ENCODE data around the gene GGT6. TPM values are rescaled to one million over a fixed set of nuclear protein-coding genes. Genes with fewer than 3 reads are reported as not detected.

Gene GGT6
- total and polyA plus RNA-seq, 7 experiments from 2014 or later = not detected

DNA sequence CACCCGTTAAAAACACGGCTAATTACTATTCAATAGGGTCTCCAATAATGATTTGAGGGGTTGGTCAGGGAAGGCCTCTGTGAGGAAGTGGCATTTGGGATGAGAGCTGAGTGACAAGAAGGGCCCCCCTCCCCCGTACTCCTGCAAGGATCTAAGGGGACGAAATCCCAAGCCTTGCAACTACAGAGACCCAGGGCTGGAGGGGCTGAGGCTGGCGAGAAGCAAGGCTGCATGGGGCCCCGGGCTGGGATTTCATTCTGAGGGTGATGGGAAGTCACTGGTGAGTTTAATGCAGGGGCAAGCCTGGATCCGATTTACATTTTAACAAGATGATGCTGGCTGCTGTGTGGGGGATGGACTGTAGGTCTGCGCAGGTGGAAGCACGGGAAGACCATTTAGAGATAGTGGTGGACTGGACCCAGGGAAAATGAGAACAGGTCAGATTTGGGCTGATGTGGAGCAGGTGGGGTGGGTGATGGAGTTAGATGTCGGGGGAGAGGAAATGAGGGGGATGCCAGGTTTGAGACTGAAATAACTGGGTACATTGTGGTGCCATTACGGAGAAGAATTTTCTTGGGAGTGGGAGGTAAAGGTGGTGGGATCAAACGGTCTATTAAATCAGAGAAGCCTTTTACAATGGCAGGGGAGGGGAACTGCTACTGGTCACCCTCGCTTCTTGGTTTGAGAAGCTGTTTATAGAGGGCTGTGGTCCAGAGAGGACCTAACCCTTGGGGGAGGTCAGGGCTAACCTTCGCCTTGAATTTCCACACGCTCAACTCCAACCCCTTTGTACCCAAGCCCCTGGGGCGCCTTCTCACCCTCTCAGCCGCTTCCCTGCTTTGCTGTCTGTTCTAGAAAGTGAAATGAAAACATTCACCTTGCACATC, 4.3 kb downstream of the GGT6 start:
- ATAC-seq = no peak
- no peaks in the 10 kb centered on the region for H3K27me3 ChIP-seq (ENCODE audit: control insufficient read depth in 2 of 2, insufficient read depth in 2 of 2, low read length in 2 of 2)
- Mint-ChIP-seq H3K27ac (peak overlapping the region; percentile 88 to 98 (median 96)), H3K4me3 (peak overlapping the region; percentile 87 to 97 (median 95)), H3K36me3 (peaks cover 0 to 8% (median 1%) of the 10 kb centered on the region in 5 donors), H3K9me3 (no peaks in the 10 kb centered on the region), H3K4me1 (peaks cover 16 to 33% (median 28%) of the 10 kb centered on the region in 7 donors), H3K27me3 (no peaks in the 10 kb centered on the region)
- H3K27ac ChIP-seq (ENCODE audit: low read depth, low read length) = peak overlapping the region; percentile 79
- H3K4me3 ChIP-seq (ENCODE audit: low read length) = peak overlapping the region; percentile 87
- intact Hi-C loops (cut with micrococcal nuclease) = loop anchor here (1.0 to 10.0 kb wide), 11 partner anchors 9 to 519 kb away; partner anchors contain the start of genes UBE2G1 (in 2 of the 2), C17orf107 (in 1 of the 2), CYB5D2 (in 1 of the 2) and MED11 (in 1 of the 2)
- ChIA-PET CTCF (interaction anchor here (0.8 to 1.1 kb wide), 2 partner anchors 11 to 136 kb away, joined by 3 read pairs; no protein-coding TSS in a partner anchor), POLR2A (interaction anchor here (1.0 to 1.4 kb wide), 5 partner anchors 9 to 384 kb away, joined by 3 to 5 read pairs (median 4); partner anchors contain the start of genes RNF167 and SLC25A11)
- DNase-seq = no peak
- H3K9me3 ChIP-seq (ENCODE audit: control insufficient read depth in 2 of 3, low read length in 3 of 3) = no peaks in the 10 kb centered on the region
- H3K4me1 ChIP-seq (ENCODE audit: control insufficient read depth in 2 of 2, insufficient read depth in 2 of 2, low read length in 2 of 2) = peaks cover 20% of the 10 kb centered on the region in 2 donors
- H3K36me3 ChIP-seq (ENCODE audit: control insufficient read depth in 2 of 3, insufficient read depth in 3 of 3, low read length in 3 of 3) = peaks cover 0 to 28% (median 3%) of the 10 kb centered on the region in 3 experiments

GRCh38 chr17:4554997-4555799, 5.2 kb downstream of the GGT6 start, which contains the start of gene MYBBP1A:
MYBBP1A (minus strand) TSS chr17:4555384; CDS start chr17:4555324, 60 bp downstream.
- DNase-seq (peak; percentile 92 to 98 (median 95)), ATAC-seq (peak; percentile 96)
- peaks cover 7 to 38% (median 10%) of the 10 kb centered on the region in 3 experiments for H3K36me3 ChIP-seq (ENCODE audit: control insufficient read depth in 2 of 3, insufficient read depth in 3 of 3, low read length in 3 of 3)
- Mint-ChIP-seq H3K9me3 (no peaks in the 10 kb centered on the region), H3K4me1 (peaks cover 16 to 34% (median 27%) of the 10 kb centered on the region in 7 donors), H3K27ac (peak within 1 kb of the TSS; percentile 88 to 98 (median 96)), H3K36me3 (peaks cover 0 to 13% (median 5%) of the 10 kb centered on the region in 5 donors), H3K4me3 (peak within 1 kb of the TSS; percentile 87 to 97 (median 95)), H3K27me3 (no peaks in the 10 kb centered on the region)
- H3K4me3 ChIP-seq (ENCODE audit: low read length) = peak within 1 kb of the TSS; percentile 87
- peaks cover 20% of the 10 kb centered on the region in 2 donors for H3K4me1 ChIP-seq (ENCODE audit: control insufficient read depth in 2 of 2, insufficient read depth in 2 of 2, low read length in 2 of 2)
- H3K27ac ChIP-seq (ENCODE audit: low read depth, low read length) = peak within 1 kb of the TSS; percentile 79
- ChIA-PET CTCF (interaction anchor here (0.8 to 0.9 kb wide), 2 partner anchors 11 to 135 kb away, joined by 3 read pairs; no protein-coding TSS in a partner anchor), POLR2A (interaction anchor here (0.7 to 1.6 kb wide), 8 partner anchors 10 to 464 kb away, joined by 3 to 5 read pairs (median 4); partner anchors contain the start of genes CYB5D2, RNF167, SLC25A11 and ZZEF1)
- H3K9me3 ChIP-seq (ENCODE audit: control insufficient read depth in 2 of 3, low read length in 3 of 3) = no peaks in the 10 kb centered on the region
- intact Hi-C loops (cut with micrococcal nuclease) = loop anchor here (1.0 to 10.0 kb wide), 11 partner anchors 10 to 520 kb away; partner anchors contain the start of genes UBE2G1 (in 2 of the 2), C17orf107 (in 1 of the 2), CYB5D2 (in 1 of the 2) and MED11 (in 1 of the 2)
- H3K27me3 ChIP-seq (ENCODE audit: control insufficient read depth in 2 of 2, insufficient read depth in 2 of 2, low read length in 2 of 2) = no peaks in the 10 kb centered on the region

DNA sequence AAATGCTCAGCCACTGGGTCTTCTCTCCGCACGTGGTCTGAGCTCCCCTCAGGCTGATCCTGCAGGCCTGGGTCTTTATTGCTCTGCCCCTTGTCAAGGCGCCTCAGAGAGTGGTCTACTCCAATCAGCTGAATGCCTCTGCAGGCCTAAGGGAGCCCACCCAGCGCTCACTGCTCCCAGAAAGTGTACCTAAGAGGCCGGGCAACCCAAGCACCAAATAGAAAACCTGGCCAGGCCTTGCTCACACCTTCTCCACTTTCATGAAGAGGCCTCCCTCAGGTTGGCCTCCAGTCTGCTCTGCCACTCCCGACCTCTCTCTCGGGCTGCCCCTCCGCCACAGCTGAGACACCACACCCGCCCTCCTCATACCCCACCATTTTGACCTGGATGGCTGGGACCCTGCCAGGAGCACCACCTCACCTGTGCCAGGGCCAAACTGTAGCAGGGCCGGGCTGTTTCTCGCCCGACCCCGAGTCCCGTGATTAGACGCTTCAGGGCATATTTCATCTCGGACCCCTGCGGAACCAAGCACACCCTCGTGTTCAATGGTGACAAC, 5.9 kb downstream of the GGT6 start:
- no peak for ATAC-seq
- Mint-ChIP-seq H3K27me3 (no peaks in the 10 kb centered on the region), H3K4me3 (peak overlapping the region; percentile 87 to 97 (median 95)), H3K36me3 (peaks cover 0 to 17% (median 5%) of the 10 kb centered on the region in 5 donors), H3K9me3 (no peaks in the 10 kb centered on the region), H3K27ac (peak overlapping the region; percentile 82 to 98 (median 95)), H3K4me1 (peaks cover 16 to 34% (median 27%) of the 10 kb centered on the region in 7 donors)
- POLR2A ChIA-PET = interaction anchor here (0.7 to 1.6 kb wide), 7 partner anchors 10 to 465 kb away, joined by 3 to 5 read pairs (median 4); partner anchors contain the start of genes CYB5D2, RNF167, SLC25A11 and ZZEF1
- Histone ChIP-seq H3K4me3 (ENCODE audit: low read length) (peak overlapping the region; percentile 87), H3K36me3 (ENCODE audit: control insufficient read depth in 2 of 3, insufficient read depth in 3 of 3, low read length in 3 of 3) (peaks cover 7 to 44% (median 10%) of the 10 kb centered on the region in 3 experiments), H3K27me3 (ENCODE audit: control insufficient read depth in 2 of 2, insufficient read depth in 2 of 2, low read length in 2 of 2) (no peaks in the 10 kb centered on the region), H3K9me3 (ENCODE audit: control insufficient read depth in 2 of 3, low read length in 3 of 3) (no peaks in the 10 kb centered on the region), H3K4me1 (ENCODE audit: control insufficient read depth in 2 of 2, insufficient read depth in 2 of 2, low read length in 2 of 2) (peaks cover 20% of the 10 kb centered on the region in 2 donors), H3K27ac (ENCODE audit: low read depth, low read length) (peak overlapping the region; percentile 79)
- CTCF ChIA-PET = interaction anchor here (0.9 kb wide), 1 partner anchor 10 kb away, joined by 3 read pairs; no protein-coding TSS in a partner anchor
- no peak for DNase-seq
- intact Hi-C loops (cut with micrococcal nuclease) = loop anchor here (2.0 to 10.0 kb wide), 2 partner anchors 188 to 520 kb away; partner anchors contain the start of genes UBE2G1 (in 1 of the 2) and ZFP3 (in 1 of the 2)

DNA sequence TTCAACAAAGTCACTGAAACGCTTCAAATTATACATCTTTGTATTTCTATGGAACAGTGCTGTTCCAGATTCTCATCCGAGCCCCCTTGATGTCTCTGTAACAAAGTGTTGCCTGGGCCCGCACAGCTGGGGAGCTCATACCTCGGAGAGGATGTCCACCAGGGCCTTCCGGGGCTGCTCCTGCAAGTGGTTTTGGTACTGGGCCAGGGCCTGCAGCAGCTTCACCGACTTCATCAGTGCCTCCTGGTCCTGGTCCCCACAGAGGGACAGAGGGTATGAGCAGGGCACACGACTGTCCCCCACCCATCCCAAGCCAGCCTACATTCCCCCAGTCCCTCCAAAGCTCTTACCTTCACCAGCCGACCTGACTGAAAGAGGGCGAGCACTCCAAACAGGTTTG, 6.7 kb downstream of the GGT6 start:
- Mint-ChIP-seq H3K27ac (peak overlapping the region in 2 of 9 donors; percentile 14 to 88), H3K9me3 (no peaks in the 10 kb centered on the region), H3K36me3 (peaks cover 0 to 20% (median 5%) of the 10 kb centered on the region in 5 donors), H3K4me3 (peak overlapping the region; percentile 74 to 97 (median 95)), H3K4me1 (peaks cover 16 to 34% (median 27%) of the 10 kb centered on the region in 7 donors), H3K27me3 (no peaks in the 10 kb centered on the region)
- Histone ChIP-seq H3K4me1 (ENCODE audit: control insufficient read depth in 2 of 2, insufficient read depth in 2 of 2, low read length in 2 of 2) (peaks cover 20% of the 10 kb centered on the region in 2 donors), H3K9me3 (ENCODE audit: control insufficient read depth in 2 of 3, low read length in 3 of 3) (no peaks in the 10 kb centered on the region), H3K4me3 (ENCODE audit: low read length) (no peak overlapping the region), H3K36me3 (ENCODE audit: control insufficient read depth in 2 of 3, insufficient read depth in 3 of 3, low read length in 3 of 3) (peaks cover 10 to 53% (median 12%) of the 10 kb centered on the region in 3 experiments), H3K27ac (ENCODE audit: low read depth, low read length) (peak overlapping the region; percentile 79), H3K27me3 (ENCODE audit: control insufficient read depth in 2 of 2, insufficient read depth in 2 of 2, low read length in 2 of 2) (no peaks in the 10 kb centered on the region)
- CTCF ChIA-PET = no interaction called here
- POLR2A ChIA-PET = interaction anchor here (0.6 to 1.6 kb wide), 4 partner anchors 9 to 70 kb away, joined by 3 to 4 read pairs (median 3); no protein-coding TSS in a partner anchor
- DNase-seq (no peak), ATAC-seq (no peak)
- intact Hi-C loops (cut with micrococcal nuclease) = loop anchor here (2.0 to 10.0 kb wide), 2 partner anchors 187 to 521 kb away; partner anchors contain the start of genes UBE2G1 (in 1 of the 2) and ZFP3 (in 1 of the 2)

GRCh38 chr17:4551796-4552525, 8.4 kb downstream of the GGT6 start:
- no peaks in the 10 kb centered on the region for H3K27me3 Mint-ChIP-seq
- ATAC-seq (no peak), DNase-seq (no peak)
- Histone ChIP-seq H3K4me3 (ENCODE audit: low read length) (no peak overlapping the region), H3K9me3 (ENCODE audit: control insufficient read depth in 2 of 3, low read length in 3 of 3) (no peaks in the 10 kb centered on the region), H3K4me1 (ENCODE audit: control insufficient read depth in 2 of 2, insufficient read depth in 2 of 2, low read length in 2 of 2) (peaks cover 20% of the 10 kb centered on the region in 2 donors), H3K27ac (ENCODE audit: low read depth, low read length) (no peak overlapping the region), H3K27me3 (ENCODE audit: control insufficient read depth in 2 of 2, insufficient read depth in 2 of 2, low read length in 2 of 2) (no peaks in the 10 kb centered on the region), H3K36me3 (ENCODE audit: control insufficient read depth in 2 of 3, insufficient read depth in 3 of 3, low read length in 3 of 3) (peaks cover 10 to 70% (median 28%) of the 10 kb centered on the region in 3 experiments)
- peaks cover 0 to 24% (median 7%) of the 10 kb centered on the region in 5 donors for H3K36me3 Mint-ChIP-seq
- no peaks in the 10 kb centered on the region for H3K9me3 Mint-ChIP-seq
- intact Hi-C loops (cut with micrococcal nuclease) = loop anchor here in 1 of 2 donors (10.0 kb wide), 1 partner anchor 523 kb away; the partner anchor contains the start of gene ZFP3
- POLR2A ChIA-PET = interaction anchor here (1.9 kb wide), 1 partner anchor 10 kb away, joined by 8 read pairs; no protein-coding TSS in a partner anchor
- H3K27ac Mint-ChIP-seq = no peak overlapping the region
- peaks cover 16 to 34% (median 27%) of the 10 kb centered on the region in 7 donors for H3K4me1 Mint-ChIP-seq
- peak overlapping the region in 1 of 10 donors; percentile 68 for H3K4me3 Mint-ChIP-seq
- CTCF ChIA-PET = interaction anchor here (1.0 to 1.4 kb wide), 2 partner anchors 15 to 53 kb away, joined by 4 read pairs; partner anchors contain the start of gene SPNS2

Data from naive thymus-derived CD4-positive, alpha-beta T cell (primary cell).